HG02798 (cell line): ENCODE data around the gene ZNF736.
"Not testable (repeated sequence)": the region's sequence is repeated elsewhere in the genome, so short reads cannot be mapped to it uniquely, and the experiment has no call there.

Experiments
- ATAC-seq: cut with Tn5 transposase; IDR thresholded peaks from one replicate; pipeline ENCODE4 v1.9.1; 2021; ENCODE audit warnings: mild to moderate bottlenecking; ENCODE audit not compliant: unreplicated experiment, poor library complexity

Gene ZNF736

DNA sequence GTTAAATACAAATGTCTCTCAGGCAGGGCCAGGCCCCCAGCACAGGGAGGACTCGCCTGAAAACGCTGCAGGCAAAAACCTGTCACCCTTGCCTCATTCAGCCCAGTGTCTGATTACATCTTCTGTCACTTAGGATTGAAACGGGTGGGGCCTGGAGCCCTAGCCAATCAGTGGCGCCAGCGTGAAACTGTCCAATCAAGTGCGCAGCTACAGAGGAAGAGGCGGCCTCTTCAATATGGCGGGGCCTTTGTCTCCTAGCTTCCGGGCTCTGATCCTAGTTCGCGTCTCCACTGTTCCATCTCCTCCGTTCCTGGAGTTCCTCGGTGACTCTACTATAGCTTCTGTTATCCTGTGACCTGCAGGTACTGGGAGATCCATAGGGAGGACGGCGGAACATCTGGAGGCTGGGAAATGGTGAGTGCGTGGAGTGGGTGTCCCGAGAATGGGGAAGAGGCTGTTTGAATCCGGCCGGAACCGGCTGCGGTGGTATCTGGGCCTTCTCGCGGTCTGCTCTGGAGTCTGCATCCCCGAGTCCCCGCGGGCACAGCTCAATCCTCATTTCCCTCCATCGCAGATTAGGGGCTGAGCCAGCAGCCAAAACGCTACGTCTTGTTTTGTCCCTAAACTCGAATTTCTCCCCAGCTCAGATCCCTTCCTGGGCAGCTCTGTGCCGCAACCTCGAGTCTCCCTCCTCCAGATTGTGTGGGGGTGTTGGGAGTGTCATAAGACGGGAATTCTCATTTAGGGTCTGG lies at the start of gene ZNF736:
Gene ZNF736, plus strand, starts transcription at position 222 of the 752 bp plus-strand sequence. Its CDS starts 190 bp downstream, at position 412.
- peak; percentile 100 for ATAC-seq

DNA sequence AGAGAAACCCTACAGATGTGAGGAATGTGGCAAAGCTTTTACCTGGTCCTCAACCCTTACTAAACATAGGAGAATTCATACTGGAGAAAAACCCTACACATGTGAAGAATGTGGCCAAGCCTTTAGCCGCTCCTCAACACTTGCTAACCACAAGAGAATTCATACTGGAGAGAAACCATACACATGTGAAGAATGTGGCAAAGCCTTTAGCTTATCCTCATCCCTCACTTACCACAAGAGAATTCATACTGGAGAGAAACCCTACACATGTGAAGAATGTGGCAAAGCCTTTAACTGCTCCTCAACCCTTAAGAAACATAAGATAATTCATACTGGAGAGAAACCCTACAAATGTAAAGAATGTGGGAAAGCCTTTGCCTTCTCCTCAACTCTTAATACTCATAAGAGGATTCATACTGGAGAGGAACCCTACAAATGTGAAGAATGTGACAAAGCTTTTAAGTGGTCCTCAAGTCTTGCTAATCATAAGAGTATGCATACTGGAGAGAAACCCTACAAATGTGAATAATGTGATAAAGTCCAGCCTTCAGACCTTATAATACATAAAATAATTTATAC lies 47.3 kb upstream of the ZNF736 start:
- ATAC-seq, result no peak

DNA sequence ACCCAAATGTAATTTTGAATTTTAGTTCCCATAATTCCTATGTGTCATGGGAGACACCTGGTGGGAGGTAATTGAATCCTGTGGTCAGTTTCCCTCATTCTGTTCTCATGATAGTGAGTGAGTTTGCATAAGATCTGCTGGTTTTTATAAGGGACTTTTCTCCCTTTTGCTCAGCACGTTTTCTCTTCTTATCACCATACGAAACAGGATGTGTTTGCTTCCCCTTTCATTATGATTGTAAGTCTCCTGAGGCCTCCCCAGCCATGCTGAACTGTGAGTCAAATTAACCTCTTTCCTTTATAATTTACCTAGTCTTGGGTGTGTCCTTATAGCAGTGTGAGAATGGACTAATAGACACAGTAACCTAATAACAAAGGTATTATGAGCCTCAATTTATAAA lies 36.1 kb upstream of the ZNF736 start:
- no peak for ATAC-seq

DNA sequence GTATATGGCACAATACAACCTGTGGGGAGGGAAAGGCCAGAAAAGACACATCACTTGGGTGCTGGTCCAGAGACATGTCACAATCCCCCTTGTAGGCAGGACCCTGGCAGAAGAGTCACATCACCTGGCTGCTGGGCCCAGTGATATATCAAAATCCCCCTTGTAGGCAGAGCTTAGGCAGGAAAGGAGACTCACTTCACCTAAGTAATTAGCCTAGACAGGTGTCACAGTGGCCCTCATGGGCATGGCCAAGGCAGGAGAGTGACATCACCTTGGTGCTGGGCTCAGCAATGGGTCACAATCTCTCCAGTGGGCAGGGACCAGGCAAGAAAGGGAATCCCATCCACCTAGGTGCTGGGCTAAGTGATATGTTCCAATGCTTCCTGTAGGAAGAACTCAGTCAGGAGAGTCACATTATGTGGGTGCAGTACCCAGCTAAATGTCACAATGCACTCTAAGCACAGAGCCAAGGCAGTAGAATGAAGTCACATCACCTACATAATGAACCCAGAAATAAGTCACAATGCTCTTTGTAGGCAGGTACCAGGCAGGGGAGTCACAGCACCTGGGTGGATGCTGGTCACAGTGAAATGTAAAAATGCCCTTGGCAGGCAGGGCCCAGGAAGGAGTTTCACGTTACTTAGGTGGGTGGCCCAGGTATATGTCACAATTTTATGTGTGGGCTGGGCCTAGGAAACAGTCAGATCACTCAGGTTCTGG lies 18.9 kb upstream of the ZNF736 start:
- no peak for ATAC-seq

DNA sequence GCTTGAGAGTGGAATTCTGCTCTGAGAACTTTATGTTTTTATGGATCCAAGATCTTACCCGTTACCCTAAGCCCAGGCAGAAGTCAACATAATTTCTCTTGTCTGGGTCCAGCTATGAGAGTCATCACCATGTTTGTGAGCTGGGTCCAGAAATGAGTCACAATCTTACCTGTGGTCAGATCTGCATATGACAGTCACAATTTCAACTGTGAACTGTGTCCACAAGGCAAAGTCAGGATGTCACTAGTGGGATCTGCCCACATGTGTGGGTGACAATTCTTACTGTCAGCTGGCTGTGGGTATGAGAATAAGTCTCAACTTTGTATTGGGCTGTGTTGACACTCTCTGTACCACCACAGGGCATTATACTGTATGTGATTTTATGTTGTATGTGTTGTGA lies 16.3 kb upstream of the ZNF736 start:
- not testable (repeated sequence) for ATAC-seq

DNA sequence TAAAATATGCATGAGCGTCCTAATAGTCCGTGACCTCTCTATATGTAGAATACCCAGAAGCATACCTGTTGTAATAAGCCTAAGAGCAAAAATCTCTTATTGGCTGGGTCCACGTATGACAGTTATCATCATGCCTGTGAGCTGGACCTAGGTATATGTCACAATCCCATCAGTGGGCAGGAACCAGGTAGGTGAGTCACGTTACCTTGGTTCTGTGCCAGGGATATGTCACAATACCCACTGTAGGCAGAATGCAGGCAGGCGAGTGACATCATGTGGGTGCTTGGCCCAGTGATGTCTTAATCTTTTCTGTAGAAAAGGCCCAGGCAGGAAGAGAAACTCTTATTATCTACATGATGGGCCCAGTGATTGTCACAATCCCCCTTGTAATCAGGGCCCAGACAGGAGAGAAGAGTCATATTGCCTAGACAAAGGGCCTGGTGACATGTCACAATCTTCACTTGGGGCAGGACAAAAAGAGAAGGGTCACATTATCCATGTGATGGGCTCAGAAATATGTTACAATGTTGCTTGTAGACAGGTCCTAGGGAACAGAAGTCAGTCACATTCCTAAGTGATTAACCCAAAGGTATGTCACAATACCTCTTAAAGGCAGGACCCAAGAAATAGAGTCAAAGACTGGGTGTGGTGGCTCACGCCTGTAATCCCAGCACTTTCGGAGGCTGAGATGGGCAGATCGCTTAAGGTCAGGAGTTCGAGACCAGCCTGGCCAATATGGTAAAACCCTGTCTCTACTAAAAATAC lies 12.9 kb upstream of the ZNF736 start:
- ATAC-seq, result no peak

DNA sequence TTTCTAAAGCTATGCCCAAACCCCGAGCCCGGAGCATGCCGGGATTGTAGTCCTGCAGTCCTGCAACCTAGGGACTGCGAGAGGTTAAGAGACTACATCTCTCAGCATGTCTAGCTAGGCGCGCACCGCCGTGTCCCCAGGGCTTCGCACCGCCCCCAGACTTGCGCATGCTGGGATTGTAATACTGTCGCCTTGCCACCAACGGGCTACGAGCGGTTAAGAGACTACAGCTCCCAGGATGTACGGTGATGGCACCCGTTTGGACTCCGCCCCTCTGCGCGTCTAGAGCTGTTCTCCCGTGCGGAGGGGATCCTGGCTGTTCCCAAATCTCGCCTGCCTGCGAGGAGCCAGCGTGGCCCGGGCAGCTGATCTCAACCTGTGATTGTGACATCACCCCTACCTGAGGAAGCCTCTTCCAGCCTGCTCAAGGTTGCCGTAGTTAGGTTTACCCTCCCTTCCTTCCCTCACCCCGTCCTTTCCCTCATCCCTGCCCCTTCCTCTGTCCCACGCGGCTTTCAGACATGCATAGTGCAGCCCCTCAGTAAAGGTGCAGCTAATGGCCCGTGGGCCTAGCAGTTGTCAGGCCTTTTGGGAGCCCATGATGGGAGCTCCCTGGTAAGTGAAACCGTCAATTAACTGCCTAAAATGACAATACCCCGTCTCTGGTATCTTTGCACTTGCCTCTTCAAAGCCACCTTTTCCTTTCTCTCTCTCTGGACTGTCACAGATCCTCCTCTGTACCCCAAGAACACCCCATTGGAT lies 6.3 kb upstream of the ZNF736 start:
- ATAC-seq, result peak; percentile 99

DNA sequence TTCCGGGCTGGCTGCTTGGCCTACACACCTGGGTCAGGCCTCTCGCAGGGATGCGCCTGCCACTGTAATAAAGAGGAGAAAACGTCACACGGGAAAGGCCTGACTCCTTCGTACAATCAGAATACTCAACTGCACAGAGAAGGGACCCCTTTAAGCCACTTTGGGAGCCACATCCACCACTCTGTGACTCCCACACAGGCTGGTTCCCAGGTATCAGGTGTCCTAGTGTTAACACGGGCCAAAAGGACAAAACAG lies 5.8 kb upstream of the ZNF736 start:
- no peak for ATAC-seq

DNA sequence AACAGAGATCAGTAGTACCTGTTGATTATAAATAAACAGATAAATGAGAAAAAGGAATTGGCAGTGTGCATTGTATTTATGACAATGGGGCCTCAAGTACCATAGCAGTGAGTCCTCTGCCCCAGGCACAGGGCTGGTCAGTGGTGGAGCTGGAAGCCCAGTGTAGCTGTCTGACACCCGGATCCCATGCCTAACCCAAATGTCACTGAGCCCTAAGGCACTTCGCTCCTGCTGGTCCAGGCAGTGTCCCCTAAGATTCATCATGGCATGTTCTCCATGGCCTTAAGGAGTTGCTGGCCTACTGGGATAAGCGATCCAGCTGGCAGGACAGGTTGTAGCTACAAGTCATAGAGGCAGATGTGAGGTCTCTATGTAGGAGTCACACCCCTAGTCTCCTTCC lies 3.3 kb upstream of the ZNF736 start:
- ATAC-seq, result no peak

DNA sequence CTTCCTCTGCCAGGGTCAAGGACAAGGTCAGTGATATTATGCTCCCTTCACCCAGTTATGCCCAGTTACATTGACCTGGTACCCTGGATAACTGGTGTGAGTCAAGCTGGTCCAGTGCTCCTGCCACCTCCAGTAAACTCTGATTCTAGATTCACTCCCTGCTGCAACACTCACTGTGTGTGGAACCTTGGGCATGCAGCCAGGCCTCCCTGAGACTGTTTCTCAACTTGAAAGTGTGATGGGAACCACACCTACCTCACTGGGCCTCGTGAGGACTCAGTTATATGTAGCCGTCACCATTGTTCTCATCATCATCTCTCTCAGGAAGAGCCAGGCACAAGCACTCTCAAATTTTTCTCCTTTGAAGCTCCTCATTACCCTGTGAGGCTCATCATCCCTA lies 935 bp upstream of the ZNF736 start:
- ATAC-seq, result no peak

DNA sequence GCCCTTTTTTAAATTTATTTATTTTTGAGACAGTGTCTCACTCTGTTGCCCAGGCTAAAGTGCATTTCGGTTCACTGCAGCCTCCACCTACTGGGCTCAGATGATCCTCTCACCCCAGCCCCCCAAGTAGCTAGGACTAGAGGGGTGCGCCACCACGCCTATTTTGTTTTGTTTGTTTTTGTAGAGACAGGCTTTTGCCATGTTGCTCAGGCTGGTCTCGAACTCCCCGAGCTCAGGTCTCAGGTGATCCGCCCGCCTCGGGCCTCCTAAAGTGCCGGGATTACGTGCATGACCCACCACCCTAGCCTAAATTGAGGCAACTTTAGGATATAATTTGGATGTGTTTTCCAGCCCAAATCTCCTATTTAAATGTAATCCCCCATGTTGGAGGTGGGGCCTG lies 805 bp downstream of the ZNF736 start:
- no peak for ATAC-seq

DNA sequence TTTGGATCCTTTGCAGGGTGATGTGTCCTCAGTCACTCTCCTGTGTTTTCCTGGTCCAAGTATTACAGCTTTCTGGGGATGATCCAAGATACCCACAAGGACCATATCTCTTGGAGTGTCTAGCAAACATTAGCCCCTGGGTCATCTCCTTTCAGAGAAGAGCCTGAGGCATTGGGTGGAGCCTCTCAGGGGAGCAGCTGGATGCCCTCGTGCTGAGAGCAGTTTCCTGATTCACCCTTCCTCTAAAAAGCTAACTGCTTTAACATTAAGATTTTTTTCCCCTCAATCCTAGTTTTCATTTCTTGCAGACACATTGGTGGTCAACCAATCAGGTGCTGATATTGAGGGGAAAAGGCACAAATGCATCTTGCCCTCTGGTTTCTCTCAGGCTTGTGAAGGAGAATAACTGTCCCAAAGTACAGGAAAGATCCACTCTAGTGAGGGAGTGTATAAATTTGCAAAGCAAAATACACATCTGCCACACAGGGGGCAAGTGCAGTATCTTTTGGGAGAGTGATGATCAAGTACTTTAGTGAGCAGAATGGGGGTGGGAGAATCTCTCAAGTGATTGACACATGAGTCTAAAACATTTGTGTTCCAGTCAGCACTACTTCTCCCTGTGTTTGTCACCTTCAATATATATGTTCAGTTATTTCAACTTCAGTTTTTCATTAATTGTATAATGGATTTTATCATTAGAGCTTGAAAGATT lies 2.4 kb downstream of the ZNF736 start:
- not testable (repeated sequence) for ATAC-seq

DNA sequence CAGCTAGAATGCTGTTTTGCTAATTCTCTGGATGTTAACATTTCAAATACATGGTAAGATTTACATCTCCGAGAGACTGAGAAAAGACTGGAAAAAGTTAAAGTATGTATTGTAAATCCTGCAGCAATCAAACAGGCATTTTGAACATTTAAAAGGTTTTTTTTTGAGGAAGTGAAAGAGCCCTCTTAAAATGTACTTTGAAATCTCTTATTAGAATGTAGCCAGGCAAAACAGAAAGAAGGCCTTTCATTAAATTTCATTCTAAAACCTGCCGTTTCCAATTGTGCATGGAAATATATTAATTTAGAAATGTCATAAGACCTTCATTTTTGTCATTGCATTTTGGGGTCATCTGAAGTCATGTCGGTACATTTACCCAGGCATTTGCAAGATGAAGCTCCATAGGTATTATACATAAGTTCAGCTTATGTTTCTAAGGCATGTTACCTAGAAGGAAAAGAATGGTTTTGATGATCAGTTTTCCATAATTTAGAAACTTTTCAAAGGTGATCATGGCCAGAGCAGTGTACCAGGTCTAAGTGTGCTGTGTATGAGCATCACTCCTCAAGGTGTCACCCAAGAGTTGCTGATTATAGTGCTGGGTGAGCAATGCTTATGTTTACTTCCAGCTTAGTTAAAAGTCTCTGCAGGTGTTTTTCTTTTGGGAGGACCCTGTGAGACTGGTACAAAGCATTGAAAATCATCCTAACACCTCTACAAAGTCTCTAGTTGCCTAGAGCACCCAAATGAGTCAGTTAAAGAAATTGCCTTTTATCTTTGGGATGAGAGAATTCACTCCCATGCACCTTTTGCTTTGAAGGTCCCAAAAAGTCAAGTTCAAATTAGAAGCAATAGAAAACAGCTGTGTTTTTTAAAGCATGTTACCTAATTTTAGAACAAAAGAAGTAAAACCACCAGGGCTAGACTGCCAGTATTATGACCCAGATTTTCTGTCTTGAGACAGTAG lies 7.1 kb downstream of the ZNF736 start:
- no peak for ATAC-seq

DNA sequence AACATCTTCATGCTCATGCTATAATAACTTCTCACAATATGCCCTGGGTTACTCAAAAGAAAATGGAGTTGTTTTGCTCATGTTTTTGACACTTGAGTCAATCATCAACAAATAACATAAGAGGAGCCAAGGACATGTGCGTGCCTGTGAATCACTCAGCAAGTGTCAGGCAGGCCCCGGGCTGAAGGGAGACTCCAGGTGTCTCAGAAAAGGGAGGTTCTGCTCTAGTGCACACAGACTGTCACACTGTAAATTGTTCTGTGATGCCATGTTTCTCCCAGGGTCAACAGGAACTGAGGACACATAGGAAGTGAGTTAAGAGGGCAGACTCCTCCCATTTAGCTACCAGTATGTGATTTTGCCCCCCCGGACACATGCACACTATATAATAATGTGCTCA lies 10.4 kb downstream of the ZNF736 start:
- not testable (repeated sequence) for ATAC-seq

DNA sequence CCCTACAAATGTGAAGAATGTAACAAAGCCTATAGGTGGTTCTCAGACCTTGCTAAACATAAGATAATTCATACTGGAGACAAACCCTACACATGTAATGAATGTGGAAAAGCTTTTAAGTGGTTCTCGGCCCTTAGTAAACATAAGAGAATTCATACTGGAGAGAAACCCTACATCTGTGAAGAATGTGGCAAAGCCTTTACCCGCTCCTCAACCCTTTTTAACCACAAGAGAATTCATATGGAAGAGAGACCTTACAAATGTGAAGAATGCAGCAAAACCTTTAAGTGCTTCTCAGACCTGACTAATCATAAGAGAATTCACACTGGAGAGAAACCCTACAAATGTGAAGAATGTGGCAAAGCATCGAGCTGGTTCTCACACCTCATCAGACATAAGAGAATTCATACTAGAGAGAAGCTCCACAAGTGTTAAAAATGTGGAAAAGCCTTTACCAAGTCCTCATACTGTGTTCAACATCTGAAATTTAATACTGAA lies 35.0 kb downstream of the ZNF736 start:
- not testable (repeated sequence) for ATAC-seq

DNA sequence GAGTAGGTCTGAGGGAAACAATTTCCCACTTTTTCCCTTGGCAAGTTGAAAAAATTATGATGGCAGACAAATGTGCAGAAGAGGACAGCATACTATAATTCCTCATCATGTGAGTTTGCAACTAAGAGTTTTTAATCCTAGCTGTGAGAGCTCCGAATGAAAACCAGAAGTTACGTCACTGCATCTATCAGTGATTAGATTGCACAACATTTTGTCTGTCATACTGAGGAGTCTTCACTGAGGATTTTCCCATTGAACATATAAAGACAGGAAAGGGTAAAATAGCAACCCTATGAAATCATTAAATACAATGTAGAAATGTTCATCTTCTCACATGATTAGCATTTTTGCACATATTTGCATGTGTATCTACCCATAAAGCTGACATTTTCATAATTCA lies 45.8 kb downstream of the ZNF736 start:
- ATAC-seq, result no peak

DNA sequence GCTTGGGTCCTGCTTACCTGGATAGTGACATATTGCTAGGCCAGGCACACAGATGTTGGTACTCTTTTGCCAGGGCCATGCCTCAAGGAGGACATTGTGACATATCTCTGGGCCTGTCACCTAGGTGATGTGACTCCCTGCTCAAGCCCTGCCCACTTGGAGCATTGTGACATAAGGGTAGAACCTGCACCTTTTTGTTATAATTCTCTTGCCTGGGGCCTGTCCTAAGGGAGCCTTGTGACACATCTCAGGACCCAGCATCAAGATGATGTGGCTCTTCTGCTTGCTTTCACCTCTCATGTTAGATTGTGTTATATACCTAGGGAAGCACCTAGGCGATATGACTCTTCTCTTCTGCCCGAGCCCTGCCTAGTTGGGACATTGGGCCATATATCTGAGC lies 57.4 kb downstream of the ZNF736 start:
- ATAC-seq, result no peak

DNA sequence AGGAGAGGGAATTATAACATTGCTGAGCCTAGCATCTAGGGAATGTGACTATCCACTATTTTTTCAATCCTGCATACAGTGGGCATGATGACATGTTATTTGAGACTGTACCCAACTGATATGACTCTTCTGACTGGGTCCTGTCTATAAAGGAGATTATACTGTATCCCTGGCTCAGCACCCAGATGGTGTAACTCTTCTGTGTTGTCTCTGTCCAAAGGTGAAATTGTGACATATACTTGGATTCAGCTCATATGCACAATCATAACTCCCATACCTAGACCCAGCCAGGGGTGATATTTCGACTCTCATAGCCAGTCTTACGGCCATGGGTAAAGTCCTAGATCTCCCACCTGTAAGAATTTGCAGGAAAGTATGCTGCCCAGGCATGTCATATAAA lies 59.3 kb downstream of the ZNF736 start:
- ATAC-seq, result no peak
